BE2C (cell line): ENCODE measurements around the gene WSB2.

Source experiments
- DNase-seq: peaks from one replicate; pipeline ENCODE4 v3.0.0-alpha.2; 2020
- H3K27me3 ChIP-seq: fragments of 250-450 bp; sonication (Bioruptor Pico); 2 replicates; pipeline ENCODE4 v1.5.1; 2020; ENCODE audit warnings: mild to moderate bottlenecking
- H3K36me3 ChIP-seq: fragments of 250-450 bp; sonication (Bioruptor Pico); 2 replicates; pipeline ENCODE4 v1.5.1; 2020; ENCODE audit warnings: mild to moderate bottlenecking
- H3K4me1 ChIP-seq: fragments of 250-450 bp; sonication (Bioruptor Pico); 2 replicates; pipeline ENCODE4 v1.5.1; 2020
- H3K4me3 ChIP-seq: 2 replicates; pipeline ENCODE4 v1.5.1; 2011; ENCODE audit warnings: low read depth, low read length
- H3K9me3 ChIP-seq: fragments of 250-450 bp; sonication (Bioruptor Pico); 2 replicates; pipeline ENCODE4 v1.5.1; 2020
- CTCF ChIP-seq: IDR thresholded peaks from 2 replicates; pipeline ENCODE4 v1.5.1; 2012; ENCODE audit warnings: mild to moderate bottlenecking, low read depth, low read length

The WSB2 gene

GRCh38 chr12:118059341-118060191 lies 1.4 kb downstream of the WSB2 start:
- no peaks in the 10 kb centered on the region for H3K27me3 ChIP-seq
- DNase-seq, result no peak
- no peaks in the 10 kb centered on the region for H3K9me3 ChIP-seq
- TF ChIP-seq CTCF, result no peak
- no peaks in the 10 kb centered on the region for H3K4me1 ChIP-seq
- H3K4me3 ChIP-seq, result peak overlapping the region; percentile 75
- H3K36me3 ChIP-seq, result no peaks in the 10 kb centered on the region

GRCh38 chr12:118058881-118059280 lies 2.1 kb downstream of the WSB2 start:
- no peaks in the 10 kb centered on the region for H3K36me3 ChIP-seq
- no peaks in the 10 kb centered on the region for H3K9me3 ChIP-seq
- no peaks in the 10 kb centered on the region for H3K4me1 ChIP-seq
- no peaks in the 10 kb centered on the region for H3K27me3 ChIP-seq
- DNase-seq, result no peak
- TF ChIP-seq CTCF, result no peak
- no peak overlapping the region for H3K4me3 ChIP-seq

- no peaks in the 10 kb centered on the region for H3K4me1 ChIP-seq
- TF ChIP-seq CTCF, result no peak
- no peak overlapping the region for H3K4me3 ChIP-seq
These were observed 2.8 kb downstream of the WSB2 start for GRCh38 chr12:118058227-118058626.

GRCh38 chr12:118055865-118056773 lies 4.9 kb downstream of the WSB2 start:
- H3K27me3 ChIP-seq, result no peaks in the 10 kb centered on the region
- H3K4me1 ChIP-seq, result no peaks in the 10 kb centered on the region
- H3K36me3 ChIP-seq, result peaks cover 10% of the 10 kb centered on the region; the same call in 1 of the 2 replicates
- no peaks in the 10 kb centered on the region for H3K9me3 ChIP-seq
- no peak for TF ChIP-seq CTCF
- no peak overlapping the region for H3K4me3 ChIP-seq
- DNase-seq, result no peak

More at GRCh38 chr12:118058227-118058626, 2.8 kb downstream of the WSB2 start:
- DNase-seq, result no peak
- H3K9me3 ChIP-seq, result no peaks in the 10 kb centered on the region
- no peaks in the 10 kb centered on the region for H3K27me3 ChIP-seq
- H3K36me3 ChIP-seq, result no peaks in the 10 kb centered on the region

- no peaks in the 10 kb centered on the region for H3K4me1 ChIP-seq
- peak; percentile 94 for TF ChIP-seq CTCF
- DNase-seq, result peak; percentile 77
These were observed 5.8 kb downstream of the WSB2 start for GRCh38 chr12:118055144-118055557.

More at GRCh38 chr12:118055144-118055557, 5.8 kb downstream of the WSB2 start:
- peaks cover 15% of the 10 kb centered on the region for H3K36me3 ChIP-seq
- H3K4me3 ChIP-seq, result no peak overlapping the region
- H3K9me3 ChIP-seq, result no peaks in the 10 kb centered on the region
- no peaks in the 10 kb centered on the region for H3K27me3 ChIP-seq
